ENCODE data around the gene PLEKHB2.

DNA sequence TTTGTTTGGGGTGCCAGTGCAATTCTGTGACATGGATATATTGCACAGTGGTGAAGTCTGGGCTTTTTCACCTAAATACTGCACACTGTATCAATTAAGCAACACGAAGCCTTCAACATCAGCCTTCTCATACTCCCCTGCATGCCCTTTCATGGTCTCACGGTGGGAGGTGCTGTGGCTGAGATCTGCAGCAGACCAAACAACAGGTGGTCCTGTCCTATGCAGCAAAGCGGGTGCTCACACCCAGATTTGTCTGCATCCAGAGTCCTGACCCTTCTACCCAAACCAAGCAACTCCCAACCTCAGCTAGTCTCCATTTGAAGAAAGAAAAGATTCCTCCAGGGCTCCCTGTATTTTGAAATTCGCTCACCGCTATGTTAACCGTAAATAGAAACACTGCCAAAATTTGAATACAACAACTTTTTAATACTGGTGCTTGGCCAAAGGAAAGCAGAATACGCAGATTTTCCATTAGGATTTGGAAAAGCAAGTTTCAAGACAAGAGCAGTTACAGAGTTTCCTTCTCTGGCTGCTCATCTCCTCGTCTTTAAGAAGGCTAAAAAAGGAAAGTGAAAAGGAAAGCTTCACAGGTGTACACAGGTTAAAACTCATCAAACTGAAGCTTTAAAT is 46.8 kb upstream of the PLEKHB2 start:
- TF ChIP-seq POLR2A (IDR thresholded peaks at IDR 0.05) (no peak), POLR2AphosphoS5 (IDR thresholded peaks at IDR 0.05) (no peak)
- TF ChIP-seq, protein P1, sequence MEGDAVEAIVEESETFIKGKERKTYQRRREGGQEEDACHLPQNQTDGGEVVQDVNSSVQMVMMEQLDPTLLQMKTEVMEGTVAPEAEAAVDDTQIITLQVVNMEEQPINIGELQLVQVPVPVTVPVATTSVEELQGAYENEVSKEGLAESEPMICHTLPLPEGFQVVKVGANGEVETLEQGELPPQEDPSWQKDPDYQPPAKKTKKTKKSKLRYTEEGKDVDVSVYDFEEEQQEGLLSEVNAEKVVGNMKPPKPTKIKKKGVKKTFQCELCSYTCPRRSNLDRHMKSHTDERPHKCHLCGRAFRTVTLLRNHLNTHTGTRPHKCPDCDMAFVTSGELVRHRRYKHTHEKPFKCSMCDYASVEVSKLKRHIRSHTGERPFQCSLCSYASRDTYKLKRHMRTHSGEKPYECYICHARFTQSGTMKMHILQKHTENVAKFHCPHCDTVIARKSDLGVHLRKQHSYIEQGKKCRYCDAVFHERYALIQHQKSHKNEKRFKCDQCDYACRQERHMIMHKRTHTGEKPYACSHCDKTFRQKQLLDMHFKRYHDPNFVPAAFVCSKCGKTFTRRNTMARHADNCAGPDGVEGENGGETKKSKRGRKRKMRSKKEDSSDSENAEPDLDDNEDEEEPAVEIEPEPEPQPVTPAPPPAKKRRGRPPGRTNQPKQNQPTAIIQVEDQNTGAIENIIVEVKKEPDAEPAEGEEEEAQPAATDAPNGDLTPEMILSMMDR (IDR thresholded peaks at IDR 0.05) = no peak
